Stimulated activated CD4-positive, alpha-beta T cell treated with anti-CD3 and anti-CD28 coated beads, Interleukin-4, amount 100 ng/mL, for 4 hours (primary cell): ENCODE data around the gene BAK1.

Source experiments
- DNase-seq, 2 experiments: peaks; one replicate each; pipeline ENCODE4 v3.0.0-alpha.2; 2020

Gene BAK1

DNA sequence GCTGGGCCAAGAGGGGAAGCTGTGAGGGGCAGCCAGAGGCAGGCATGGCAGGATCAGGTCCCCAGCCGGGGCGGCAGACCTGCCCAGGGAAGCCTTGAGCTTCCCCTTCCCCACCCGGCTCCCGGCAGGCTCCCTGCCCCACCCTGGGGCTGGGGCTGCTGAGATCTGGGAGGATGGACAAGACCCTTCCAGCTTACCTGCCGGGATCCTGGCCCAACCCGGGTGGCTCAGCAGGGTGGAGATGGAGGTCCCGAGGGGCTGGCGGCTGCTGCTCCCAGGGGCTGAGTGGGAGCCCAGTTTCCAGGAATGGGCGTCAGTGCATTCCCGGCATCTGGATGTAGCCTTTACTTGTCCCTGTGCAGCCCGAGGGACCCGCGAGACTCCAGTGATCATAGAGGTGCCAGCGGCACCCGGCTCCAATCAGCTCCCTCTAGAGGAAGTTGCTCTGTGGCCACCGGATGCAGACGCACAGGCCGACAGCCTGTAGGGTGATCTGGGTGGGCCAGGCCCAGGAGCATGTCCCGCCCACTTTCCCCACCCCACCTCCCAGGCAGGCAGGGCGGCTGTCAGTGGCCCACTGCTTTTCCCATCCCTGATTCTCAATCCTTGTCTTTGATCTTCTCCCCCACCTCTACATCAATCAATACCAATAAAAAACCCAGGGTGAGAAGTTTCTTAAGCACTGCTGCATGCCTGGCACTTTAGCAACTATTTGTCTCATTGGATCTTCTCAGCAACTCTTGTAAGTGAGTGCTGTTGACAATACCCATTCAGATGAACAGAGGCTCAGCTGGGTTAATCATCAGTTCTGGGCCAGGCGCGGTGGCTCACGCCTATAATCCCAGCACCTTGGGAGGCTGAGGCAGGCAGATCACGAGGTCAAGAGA is at the start of gene BAK1:
TSS of gene BAK1 (minus strand) at position 449 of the 887 bp plus-strand sequence. CDS start 2,672 bp downstream, outside the sequence.
- DNase-seq, result peak; percentile 76 to 80

DNA sequence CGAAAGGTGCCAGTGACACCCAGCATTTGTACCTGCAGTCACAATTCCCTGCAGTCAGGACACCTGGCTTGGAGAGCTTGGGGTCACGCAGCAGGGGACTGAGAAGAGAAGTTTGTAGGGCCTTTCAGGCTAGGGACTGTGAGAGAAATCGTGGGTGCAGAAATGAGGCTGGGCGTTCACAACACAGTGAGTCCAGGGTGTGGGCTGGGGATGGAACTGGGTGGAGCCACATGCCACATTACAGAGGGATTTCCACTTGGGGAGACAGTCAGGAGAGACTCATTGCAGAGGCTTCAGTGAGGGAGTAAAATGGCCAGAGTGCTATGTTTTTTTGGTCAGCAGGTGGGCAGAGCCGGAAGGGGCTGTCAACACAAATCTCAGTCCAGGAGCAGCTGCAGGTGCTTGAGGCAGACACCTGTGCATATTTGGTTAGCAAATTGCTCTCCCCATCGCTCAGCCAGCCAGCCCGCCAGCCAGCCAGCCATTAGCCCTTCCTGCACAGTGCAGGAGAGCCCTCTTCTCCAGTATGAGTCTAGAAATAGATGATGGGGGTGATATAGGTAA is 48.4 kb upstream of the BAK1 start:
- DNase-seq, result no peak

DNA sequence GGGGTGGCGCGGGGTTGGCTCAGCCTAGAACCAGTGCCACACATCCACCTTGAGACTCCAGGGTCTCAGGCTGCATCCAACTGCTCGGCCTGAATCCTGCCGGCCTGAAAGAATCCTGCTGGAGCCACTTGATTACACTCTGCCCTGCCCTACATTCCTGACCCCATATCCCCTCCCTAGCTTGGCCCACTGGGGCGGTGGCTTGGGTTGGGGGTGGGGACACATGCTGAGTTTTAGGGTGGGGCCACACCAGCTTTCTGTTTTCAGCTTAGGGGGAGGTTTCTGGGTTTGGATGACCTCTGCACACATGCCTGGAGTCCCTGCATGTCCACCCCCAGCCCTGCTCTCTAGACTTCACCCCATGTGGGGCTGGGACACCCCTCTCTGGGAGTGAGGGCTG is 47.8 kb upstream of the BAK1 start:
- DNase-seq, result no peak

DNA sequence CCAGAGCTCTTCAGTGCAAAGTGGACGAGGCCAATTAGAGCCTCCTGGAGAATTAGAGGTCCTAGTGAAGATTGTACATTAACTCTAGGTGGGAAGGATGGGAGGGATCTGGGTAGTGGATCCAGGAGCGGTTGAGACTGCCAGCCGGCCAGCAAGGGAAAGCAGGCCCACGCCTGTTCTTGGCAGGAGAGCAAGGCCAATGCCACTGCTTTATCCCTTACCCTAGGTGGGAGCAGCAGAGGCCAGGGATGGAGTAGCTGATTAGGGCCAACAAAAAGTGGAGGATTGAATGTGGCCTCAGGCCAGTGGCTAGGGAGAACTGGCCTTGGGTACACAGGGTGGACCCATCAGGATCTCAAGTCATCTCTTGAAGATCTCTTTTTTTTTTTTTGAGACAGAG is 44.8 kb upstream of the BAK1 start:
- no peak for DNase-seq

DNA sequence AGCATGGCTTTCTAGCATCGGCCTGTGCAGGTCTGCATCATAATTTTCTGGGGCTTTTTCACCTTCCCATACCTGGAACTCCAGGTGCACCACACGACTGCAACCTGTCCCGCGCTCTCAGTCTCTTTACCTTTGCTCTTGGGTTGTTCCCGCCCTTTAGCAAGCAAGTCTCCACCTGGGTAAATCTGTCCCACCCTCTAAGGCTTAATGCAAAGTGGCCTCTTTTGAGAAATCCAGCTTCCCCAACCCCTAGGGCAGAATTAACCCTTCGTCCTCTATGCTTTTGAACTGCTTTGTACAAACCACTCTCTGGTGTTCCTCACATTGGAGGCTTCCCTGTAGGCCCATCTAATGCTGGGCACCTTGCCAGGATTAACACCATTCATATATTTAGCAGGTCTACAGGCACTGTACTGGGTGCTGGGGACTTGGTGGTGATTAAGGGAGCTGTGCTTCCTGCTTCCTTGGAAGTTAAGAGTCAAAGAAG is 43.9 kb upstream of the BAK1 start:
- no peak for DNase-seq

DNA sequence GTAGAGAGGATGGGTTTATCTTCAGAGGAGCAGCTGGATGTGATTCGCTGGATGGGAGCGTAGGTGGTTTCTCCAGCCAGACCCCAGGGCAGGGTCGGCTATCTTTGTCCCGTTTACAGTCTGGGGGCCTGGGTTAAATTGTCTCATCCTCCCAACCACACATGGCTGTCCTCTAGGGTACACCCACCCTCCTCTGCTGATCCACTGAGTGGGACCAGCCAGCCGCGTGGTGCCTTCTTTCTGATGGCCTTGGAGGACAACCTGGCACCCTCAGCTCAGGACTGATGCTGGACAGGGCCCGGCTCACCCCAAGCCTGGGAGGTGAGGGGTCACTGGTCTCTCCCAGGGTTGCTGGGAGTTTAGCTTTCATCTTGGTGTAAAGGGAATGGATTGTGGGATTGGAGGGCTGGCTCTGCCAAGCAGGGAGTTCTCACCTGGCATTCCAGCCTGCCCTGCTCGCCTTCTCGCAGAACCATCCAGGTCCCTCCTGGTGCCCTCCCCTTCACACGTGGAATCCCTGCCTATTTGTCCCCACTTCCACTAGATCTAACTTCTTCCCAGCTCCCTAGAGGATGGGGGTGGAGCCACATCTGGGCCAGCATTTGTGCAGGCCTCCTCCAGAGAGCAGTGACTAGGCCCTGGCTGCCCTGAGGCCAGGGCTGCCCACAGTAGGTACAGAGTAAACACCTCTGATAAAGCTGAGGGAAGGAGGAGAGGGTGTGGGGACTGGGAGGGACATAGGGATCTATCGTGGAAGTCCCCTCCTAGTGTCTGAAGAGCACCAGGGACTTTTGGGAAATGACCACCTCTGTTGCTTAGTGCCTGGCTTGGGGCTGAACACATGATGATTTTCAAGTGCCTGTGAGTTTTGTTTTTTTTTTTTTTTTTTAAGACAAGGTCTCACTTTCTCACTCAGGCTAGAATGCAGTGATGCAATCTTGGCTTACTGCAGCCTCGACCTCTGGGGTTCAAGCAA is 42.7 kb upstream of the BAK1 start:
- DNase-seq, result no peak

DNA sequence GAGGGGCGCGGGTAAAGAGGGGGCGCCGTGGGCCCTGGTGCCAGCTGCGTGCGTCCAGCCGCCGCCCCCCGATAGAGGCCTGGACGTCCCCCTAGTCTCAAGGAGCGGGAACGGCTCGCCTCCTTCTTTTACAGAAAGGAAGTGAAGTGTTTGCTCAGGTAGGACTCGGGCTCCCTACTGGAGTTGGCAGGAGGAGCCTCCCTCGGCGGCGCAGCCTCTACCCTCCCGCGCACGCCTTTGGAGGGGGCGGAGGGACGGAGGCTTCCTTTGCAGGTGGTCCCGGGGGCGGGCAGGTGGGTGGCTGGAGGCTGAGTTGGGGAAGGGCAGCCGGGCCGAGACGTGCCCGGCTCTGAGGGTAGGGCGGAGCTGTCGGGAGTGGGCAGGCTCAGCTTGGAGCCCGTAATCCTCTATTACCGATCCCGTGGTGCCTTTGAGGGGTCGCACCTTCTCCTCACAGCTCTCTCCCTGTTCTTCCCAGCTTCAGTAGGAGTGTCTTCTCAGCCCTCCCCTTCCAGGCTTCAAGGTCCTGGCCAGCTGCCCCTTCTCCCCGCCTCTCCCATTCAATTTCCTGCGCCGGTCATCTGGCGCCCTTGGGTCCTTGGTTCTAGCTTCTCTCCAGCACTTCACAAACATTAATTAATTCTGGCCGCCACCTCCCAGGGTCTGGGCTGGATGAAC is 41.8 kb upstream of the BAK1 start:
- DNase-seq, result peak; percentile 42 to 80

DNA sequence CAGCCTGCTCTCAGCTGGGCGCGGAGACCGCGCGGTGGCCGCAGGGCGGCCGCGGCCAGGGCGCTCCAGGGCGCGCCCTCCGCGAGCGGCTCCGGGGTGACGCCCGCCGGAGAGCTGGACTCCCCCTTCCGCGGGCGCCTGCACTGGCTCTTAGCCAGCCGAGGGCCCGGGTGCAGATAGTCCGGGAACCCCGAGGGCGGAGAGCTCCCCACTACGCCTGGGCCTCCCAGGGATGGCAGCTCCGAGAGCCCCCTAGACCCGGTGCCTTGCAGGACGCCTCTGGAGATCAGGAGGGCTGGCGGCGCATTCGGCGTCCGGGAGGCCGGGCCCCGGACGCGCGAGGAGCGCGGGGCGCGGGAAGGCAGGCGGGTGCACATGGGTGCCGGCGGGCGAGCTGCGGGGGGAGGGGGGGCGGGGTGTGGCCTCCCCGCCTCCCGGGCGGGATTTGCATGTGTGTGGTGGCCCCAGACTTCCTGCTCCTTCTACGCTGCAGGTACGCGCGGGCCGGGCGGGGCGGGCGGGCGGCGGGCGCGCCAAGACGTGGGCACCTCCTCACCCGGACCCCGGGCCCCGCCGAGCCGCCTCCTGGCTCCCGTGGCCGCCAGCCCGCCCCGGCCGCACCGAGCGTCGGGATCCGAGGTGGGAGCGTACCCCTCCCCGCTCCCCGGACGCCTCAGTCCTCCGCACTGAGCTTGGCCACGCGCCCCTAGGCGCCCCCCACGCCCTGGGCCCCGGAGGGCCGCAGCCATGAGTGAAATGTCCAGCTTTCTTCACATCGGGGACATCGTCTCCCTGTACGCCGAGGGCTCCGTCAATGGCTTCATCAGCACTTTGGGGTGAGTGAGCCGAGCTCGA is 41.0 kb upstream of the BAK1 start, which contains the start of gene ITPR3:
TSS of gene ITPR3 (plus strand) at position 467 of the 855 bp plus-strand sequence. CDS start at position 748, 281 bp downstream.
- DNase-seq, result peak; percentile 68 to 74

DNA sequence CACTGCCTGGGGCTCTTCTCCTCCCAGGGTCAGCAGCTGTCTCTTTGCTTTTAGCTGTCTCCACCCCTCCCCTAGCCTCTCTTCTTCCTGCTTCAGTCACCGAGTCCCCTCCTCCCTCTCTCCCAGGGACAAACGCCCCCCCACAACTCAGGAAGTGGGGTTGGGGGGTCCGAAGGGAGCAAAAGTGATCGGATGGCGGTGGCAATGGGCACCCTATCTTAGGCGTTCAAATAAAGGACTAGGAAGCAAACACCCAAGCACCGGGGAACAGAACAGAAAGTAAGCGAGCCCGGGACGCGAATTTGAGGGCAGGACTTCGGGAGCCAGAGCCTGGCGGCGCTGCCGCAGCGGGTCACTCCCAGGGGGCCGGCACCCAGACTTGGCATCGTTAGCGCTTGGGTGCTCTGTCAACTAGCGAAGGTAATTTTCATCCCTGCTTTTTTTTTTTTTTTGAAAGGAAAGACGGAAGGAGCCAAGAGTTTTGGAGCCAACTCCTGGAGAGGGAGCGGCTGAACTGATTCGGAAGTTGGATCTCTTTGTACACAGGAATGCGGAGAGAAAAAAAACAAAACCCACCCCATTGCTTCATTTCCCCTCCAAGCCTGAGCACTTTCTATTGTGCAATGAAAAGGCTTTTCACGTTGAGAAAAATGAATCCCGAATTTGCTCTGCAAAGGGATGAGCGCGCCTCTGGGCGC is 40.2 kb upstream of the BAK1 start:
- peak in 1 of 2 experiments; percentile 6 for DNase-seq

DNA sequence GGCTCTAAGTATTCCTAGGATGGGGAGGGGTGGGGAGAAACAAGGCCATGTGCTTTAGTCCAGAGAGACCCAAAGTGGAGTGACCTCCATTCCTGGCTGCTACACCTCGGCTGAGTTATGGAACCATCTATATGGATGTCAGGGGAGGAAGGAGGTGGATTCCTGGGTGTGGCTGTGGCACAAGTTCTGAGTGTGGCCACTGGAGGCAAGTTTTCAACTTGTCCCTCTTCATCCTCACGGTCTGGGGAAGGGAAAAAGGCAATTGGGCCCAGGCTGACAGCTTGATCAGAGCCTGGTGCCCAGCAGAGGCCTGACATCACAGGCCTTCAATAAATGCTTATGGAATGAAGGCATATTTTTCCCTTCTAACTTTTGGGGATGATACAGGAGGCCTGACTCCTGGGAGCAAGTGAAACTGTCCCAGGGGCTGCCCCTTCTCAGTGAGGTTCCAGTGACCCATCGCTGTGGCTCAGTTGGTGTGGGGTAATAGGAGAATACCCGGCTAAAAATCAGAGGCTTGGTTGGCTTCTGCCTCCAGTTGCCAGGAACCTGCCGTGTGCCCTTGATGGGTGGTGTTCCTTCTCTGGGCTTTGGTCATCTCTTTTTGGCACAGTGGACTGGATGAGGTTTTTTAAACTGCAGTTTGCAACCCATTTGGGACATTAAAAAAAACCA is 39.2 kb upstream of the BAK1 start:
- no peak for DNase-seq

DNA sequence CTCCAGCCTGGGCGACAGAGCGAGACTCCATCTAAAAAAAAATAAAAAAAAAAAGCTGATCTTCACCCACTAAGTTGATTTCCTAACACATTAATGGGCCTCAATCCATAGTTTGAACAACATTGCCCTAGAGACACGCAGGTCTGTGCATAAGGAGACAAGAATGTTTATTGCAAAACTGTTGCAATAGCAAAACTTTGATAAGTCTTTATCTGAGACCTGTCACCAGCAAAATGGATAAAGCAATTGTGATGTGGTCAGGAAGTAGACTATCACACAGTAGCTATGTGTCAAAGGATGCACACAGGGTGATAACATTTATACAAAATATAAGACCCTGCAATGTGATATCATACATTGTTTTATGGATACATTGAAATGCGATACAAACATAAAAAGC is 36.8 kb upstream of the BAK1 start:
- no peak for DNase-seq

DNA sequence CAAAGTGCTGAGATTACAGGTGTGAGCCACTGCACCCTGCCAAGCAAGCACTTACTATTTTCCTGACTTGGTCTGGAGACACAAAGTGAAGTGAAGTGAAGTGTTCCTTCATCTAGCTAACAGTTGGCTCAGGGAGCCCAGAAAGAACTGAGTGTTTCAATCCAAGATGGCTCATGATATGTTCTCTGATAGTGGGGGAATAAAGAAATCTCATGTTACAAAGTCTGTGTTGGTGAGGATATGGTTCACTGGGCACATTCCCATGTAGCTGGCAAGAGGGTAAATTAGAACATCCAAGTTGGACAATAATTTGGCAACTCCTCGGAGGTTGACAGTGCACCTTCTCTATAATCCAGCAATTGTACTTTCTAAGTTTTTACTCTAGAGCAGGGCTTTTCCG is 36.0 kb upstream of the BAK1 start:
- no peak for DNase-seq

DNA sequence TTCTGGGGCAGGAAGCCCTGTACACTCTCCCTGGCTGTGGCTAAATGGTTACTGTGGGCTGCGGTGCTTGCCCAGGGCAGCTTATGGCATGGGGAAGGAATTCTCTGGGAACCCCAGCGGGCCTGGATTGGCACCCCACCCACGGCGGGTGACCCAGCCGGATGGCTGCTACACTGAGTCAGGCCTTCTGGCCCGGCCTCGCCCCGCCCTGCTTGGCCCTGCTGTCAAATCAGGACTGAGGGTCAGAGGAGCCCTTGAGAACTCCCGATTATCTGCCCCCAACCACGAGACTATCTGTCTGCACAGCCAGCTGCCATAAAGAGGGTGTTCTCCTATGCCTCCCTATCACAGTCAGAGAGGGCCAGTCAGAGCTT is 33.7 kb upstream of the BAK1 start:
- no peak for DNase-seq

DNA sequence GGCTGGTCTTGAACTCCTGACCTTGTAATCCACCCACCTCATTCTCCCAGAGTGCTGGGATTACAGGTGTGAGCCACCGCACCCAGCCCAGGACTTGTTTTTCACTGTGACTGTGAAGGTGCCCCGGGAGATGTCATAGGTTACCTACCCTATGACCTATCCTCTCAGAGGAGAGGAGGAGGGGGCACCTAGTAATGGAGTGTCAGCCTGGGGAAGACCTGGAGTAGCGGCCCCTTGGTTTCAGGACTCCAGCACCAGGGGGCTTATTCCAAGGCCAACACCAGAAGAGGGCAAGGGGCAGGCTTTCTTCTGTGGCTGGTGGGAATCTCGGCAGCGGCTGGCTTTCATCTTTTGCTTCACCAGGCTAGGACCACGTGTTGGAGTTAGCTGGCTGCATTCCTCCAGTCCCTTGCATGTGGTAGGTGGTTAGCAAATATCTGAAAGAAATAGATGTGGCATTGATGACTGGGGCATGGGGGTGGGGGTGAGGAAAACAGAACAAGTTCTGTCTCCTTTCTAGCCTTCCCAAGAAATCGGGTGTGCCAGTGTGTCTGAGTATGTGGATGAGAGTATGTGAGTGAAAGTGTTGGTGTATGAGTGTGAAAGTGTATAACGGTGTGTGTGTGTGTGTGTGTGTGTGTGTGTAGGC is 33.2 kb upstream of the BAK1 start:
- DNase-seq, result no peak

DNA sequence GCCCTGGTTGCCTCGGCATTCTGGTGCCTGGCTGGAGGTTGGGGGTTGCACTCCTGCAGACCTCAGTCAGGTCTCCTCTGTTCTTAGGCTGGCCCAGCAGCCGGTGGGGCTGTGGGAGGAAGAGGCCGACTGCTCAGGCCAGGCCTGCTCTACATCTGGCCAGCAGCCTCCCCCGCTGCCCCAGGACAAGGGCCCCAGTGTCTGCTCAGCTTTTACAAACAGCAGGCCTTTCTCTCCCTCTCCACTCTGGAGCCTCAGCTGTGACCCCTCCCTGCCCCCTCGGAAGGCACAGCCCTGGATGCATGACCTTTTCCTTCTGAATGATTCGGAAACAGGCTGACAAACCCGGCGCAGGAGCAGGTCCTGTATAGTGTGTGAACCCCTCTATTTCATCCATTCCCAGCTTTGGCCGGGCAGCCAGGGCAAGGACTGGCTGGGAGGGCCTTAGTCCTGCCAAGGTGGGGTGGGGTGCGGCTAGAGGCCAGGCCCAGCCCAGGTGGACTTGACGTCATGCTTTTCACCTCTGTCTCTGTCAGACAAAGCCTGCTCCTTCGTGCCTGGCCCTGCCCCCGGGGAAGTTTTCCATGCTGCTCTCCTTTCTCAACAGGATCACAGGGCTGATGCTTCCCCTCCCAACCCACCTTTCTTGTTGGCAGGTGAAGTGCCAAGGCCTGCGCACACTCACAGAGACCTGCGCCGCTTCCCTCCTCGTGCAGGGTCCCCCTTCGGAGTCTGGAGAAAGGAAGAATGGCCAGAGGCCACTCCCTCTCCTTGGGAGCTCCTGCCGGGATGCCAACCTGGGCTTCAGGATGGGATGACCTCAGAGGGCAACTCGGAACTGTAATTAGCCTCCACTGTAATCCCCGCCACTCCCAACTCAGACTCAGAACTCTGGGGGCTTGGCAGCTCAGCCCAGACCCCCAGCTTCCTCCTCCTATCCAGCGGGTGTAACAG is 31.0 kb upstream of the BAK1 start:
- no peak for DNase-seq

DNA sequence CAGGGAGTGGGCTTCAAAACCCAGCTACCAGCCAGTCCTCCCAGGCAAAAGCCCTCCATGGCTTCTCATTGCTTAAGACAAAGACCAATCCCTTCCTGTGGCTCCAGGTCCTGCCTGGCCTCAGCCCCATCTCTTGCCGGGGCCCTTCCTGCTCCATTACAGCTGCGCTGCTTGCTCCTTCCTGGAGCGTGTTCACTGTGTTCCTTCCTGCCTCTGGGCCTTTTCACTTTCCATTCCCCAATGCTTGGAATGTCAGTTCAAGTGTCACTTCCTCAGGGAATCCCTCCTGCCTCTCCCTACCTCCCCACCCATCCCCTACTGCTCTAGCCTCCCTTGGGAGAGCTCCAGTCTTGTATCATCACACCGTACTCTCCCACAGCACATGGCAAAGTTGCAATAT is 30.0 kb upstream of the BAK1 start:
- no peak for DNase-seq

DNA sequence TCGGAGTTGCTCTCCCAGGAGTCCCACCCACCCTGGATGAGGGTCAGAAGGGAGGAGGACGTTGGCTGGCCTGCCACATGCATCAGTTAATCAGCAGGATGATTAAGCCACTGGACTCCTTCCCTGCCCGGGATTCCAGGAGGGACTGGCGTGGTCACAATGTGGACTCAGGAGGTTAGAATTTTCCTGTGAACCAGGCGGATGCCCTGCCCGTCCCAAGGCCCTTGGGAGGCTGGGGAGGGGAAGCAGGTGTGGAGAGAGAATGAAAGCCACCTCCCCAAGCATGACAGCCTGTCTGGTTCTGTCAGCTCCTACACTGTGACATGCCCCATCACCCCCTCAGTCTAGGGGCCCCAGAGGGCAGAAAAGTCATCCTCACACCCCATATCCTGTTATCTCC is 29.5 kb upstream of the BAK1 start:
- no peak for DNase-seq

DNA sequence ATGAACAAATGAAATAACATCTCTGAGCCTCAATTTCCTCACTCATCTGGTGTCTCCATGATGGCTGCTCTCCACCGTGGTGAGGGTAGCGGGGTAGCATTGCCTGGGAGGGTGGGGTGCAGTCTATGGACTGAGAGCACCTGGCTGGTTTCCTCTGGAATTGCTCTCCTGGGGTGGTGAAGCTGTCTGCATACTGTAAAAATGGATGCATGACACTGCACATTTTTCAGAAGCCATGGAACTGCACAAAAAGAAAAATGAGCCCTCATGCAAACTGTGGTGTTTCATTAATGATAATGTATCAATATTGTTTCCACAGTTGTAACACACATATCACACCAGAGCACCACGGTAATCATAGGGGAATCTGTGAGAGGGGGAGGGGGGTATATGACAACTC is 28.9 kb upstream of the BAK1 start:
- no peak for DNase-seq

DNA sequence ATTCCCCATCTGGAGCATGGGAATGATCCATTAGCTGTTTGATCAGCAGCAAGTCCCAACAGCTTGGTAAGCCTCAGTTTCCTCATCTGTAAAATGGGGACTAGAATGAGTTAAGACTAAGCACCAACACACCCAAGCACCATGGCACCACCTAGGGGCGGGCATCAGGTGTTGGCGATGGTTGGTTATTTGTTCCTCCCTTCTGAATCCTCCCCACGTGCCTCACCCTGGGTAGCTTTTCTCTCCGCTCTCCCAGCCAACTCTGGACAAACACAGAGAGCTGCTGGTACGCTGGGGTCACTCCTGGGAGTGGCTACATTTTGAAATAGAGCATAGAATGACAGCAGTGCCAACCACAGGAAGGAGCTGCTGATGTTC is 27.7 kb upstream of the BAK1 start:
- DNase-seq, result peak in 1 of 2 experiments; percentile 13
